Lower leg skin (tissue), 3 donors: ENCODE data around the gene PLEKHG2.

Experiments
- POLR2A ChIP-seq, 2 donors: fragments of 450-650 bp; IDR thresholded peaks; one replicate each; pipeline ENCODE4 v1.6.1; 2016 to 2017; ENCODE audit warnings: antibody characterized with exemption in 2 of 2, mild to moderate bottlenecking in 1 of 2, moderate library complexity in 1 of 2
- TF ChIP-seq, protein P1 (sequence below), 3 donors: fragments of 450-650 bp; IDR thresholded peaks; one replicate each; pipeline ENCODE4 v1.5.1; 2016; ENCODE audit warnings: antibody characterized with exemption in 3 of 3, mild to moderate bottlenecking in 3 of 3, moderate library complexity in 2 of 3

DNA sequence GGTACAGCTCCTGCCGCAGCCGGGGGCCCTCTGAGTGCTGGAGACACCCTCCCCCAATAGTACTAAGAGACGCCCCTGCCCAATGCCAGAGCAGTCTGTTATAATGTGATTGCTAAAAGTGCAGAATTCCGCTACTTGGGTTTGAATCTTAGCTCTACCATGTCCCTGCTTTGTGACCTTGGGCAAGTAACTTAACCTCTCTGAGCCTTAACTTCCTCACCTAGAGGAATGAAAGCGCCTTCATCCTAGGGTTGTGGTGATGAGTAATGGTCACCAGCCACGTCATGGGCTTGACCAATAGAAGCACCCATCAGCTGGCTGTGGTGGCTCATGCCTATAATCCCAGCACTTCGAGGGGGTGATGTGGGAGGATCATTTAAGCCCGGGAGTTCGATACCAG lies 6.5 kb downstream of the PLEKHG2 start:
- TF ChIP-seq, protein P1, sequence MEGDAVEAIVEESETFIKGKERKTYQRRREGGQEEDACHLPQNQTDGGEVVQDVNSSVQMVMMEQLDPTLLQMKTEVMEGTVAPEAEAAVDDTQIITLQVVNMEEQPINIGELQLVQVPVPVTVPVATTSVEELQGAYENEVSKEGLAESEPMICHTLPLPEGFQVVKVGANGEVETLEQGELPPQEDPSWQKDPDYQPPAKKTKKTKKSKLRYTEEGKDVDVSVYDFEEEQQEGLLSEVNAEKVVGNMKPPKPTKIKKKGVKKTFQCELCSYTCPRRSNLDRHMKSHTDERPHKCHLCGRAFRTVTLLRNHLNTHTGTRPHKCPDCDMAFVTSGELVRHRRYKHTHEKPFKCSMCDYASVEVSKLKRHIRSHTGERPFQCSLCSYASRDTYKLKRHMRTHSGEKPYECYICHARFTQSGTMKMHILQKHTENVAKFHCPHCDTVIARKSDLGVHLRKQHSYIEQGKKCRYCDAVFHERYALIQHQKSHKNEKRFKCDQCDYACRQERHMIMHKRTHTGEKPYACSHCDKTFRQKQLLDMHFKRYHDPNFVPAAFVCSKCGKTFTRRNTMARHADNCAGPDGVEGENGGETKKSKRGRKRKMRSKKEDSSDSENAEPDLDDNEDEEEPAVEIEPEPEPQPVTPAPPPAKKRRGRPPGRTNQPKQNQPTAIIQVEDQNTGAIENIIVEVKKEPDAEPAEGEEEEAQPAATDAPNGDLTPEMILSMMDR (IDR thresholded peaks at IDR 0.05): no peak
- TF ChIP-seq POLR2A (IDR thresholded peaks at IDR 0.05): no peak
